HepG2 (cell line): ENCODE results near the gene KRTAP1-5.

ENCODE experiments used
- BORCS8-MEF2B ChIP-seq: sonication (generic); formaldehyde crosslinking; IDR thresholded peaks from 2 replicates; pipeline ENCODE4 v1.8.0; 2022; ENCODE audit warnings: mild to moderate bottlenecking, missing genetic modification reagents
- CCAR2 ChIP-seq: fragments of 200-400 bp; formaldehyde crosslinking; optimal IDR thresholded peaks from 2 replicates; pipeline ENCODE3; 2018; ENCODE audit warnings: low read depth, mild to moderate bottlenecking, low read length, moderate library complexity
- EP300 ChIP-seq, 3 experiments: sonication (generic) in 1 of 3; formaldehyde crosslinking in 1 of 3; IDR thresholded peaks; 2 replicates each; pipeline versions ENCODE4 v1.5.1 to v1.6.1; 2011 to 2020; ENCODE audit warnings: low read depth in 2 of 3, low read length in 2 of 3, borderline replicate concordance in 1 of 3, improper control_type of control experiment in 1 of 3, mild to moderate bottlenecking in 1 of 3, missing genetic modification reagents in 1 of 3, moderate library complexity in 1 of 3
- JUNB ChIP-seq: sonication (generic); formaldehyde crosslinking; IDR thresholded peaks from 2 replicates; pipeline ENCODE4 v1.8.0; 2022; ENCODE audit warnings: missing genetic modification reagents, mild to moderate bottlenecking, borderline replicate concordance
- SPEN ChIP-seq: sonication (generic); formaldehyde crosslinking; IDR thresholded peaks from 2 replicates; pipeline ENCODE4 v1.5.1; 2020; ENCODE audit warnings: low read depth, mild to moderate bottlenecking, missing genetic modification reagents
- ZSCAN21 ChIP-seq: sonication (generic); formaldehyde crosslinking; IDR thresholded peaks from 2 replicates; pipeline ENCODE4 v1.8.0; 2022; ENCODE audit warnings: mild to moderate bottlenecking, missing genetic modification reagents, moderate library complexity, borderline replicate concordance
- TF ChIP-seq, protein P1 (sequence below): sonication (generic); formaldehyde crosslinking; IDR thresholded peaks from 2 replicates; pipeline ENCODE4 v1.4.0; 2020; ENCODE audit warnings: missing genetic modification reagents, mild to moderate bottlenecking, borderline replicate concordance
- TF ChIP-seq, protein P2 (sequence below): sonication (generic); formaldehyde crosslinking; IDR thresholded peaks from 2 replicates; pipeline ENCODE4 v1.5.0; 2020; ENCODE audit warnings: mild to moderate bottlenecking, missing genetic modification reagents, moderate library complexity
- TF ChIP-seq, protein P3 (sequence below): sonication (generic); formaldehyde crosslinking; IDR thresholded peaks from 2 replicates; pipeline ENCODE4 v1.8.1; 2023; ENCODE audit warnings: missing genetic modification reagents, mild to moderate bottlenecking, borderline replicate concordance
- TF ChIP-seq, protein P4 (sequence below): sonication (generic); formaldehyde crosslinking; IDR thresholded peaks from 2 replicates; pipeline ENCODE4 v1.9.0; 2021; ENCODE audit warnings: missing genetic modification reagents, borderline replicate concordance
- TF ChIP-seq, protein P5 (sequence below): sonication (generic); formaldehyde crosslinking; IDR thresholded peaks from 2 replicates; pipeline ENCODE4 v1.5.1; 2020; ENCODE audit warnings: missing genetic modification reagents, mild to moderate bottlenecking, borderline replicate concordance

DNA sequence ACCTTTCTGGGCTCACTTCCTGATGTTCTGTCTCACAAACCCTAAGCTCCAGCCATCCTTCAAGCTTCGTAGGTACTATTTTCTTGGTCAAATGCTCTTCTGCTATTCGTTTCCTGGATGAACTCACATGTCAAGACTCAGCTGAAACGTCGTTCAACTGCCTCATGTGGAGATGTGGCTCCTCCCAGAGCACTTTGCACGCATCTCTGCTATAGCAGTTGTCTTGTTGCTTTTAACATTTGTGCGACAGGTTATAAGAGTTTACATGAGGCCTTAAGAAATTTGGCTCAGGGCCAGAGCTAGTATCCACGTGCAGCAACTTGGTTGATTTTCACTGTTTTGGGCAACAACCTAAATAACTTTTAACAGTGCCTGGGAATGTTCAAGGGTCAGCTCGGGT lies 40.1 kb downstream of the KRTAP1-5 start:
- TF ChIP-seq, protein P1, sequence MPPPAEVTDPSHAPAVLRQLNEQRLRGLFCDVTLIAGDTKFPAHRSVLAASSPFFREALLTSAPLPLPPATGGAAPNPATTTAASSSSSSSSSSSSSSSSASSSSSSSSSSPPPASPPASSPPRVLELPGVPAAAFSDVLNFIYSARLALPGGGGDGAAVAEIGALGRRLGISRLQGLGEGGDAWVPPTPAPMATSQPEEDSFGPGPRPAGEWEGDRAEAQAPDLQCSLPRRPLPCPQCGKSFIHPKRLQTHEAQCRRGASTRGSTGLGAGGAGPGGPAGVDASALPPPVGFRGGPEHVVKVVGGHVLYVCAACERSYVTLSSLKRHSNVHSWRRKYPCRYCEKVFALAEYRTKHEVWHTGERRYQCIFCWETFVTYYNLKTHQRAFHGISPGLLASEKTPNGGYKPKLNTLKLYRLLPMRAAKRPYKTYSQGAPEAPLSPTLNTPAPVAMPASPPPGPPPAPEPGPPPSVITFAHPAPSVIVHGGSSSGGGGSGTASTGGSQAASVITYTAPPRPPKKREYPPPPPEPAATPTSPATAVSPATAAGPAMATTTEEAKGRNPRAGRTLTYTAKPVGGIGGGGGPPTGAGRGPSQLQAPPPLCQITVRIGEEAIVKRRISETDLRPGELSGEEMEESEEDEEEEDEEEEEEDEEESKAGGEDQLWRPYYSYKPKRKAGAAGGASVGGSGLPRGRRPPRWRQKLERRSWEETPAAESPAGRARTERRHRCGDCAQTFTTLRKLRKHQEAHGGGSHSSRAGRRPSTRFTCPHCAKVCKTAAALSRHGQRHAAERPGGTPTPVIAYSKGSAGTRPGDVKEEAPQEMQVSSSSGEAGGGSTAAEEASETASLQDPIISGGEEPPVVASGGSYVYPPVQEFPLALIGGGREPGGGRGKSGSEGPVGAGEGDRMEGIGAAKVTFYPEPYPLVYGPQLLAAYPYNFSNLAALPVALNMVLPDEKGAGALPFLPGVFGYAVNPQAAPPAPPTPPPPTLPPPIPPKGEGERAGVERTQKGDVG, result no peak
- TF ChIP-seq, protein P2, sequence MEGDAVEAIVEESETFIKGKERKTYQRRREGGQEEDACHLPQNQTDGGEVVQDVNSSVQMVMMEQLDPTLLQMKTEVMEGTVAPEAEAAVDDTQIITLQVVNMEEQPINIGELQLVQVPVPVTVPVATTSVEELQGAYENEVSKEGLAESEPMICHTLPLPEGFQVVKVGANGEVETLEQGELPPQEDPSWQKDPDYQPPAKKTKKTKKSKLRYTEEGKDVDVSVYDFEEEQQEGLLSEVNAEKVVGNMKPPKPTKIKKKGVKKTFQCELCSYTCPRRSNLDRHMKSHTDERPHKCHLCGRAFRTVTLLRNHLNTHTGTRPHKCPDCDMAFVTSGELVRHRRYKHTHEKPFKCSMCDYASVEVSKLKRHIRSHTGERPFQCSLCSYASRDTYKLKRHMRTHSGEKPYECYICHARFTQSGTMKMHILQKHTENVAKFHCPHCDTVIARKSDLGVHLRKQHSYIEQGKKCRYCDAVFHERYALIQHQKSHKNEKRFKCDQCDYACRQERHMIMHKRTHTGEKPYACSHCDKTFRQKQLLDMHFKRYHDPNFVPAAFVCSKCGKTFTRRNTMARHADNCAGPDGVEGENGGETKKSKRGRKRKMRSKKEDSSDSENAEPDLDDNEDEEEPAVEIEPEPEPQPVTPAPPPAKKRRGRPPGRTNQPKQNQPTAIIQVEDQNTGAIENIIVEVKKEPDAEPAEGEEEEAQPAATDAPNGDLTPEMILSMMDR, result 0 out of 2 replicates have a peak, but pooled peaks have one; percentile 5
- TF ChIP-seq CCAR2 (no peak), JUNB (CRISPR knock-in tag) (no peak), EP300 (IDR thresholded peaks at IDR 0.05; ENCODE audit: low read depth in 2 of 2, low read length in 2 of 2) (no peak), EP300 (CRISPR knock-in tag; IDR thresholded peaks at IDR 0.05; ENCODE audit: borderline replicate concordance) (no peak), BORCS8-MEF2B (CRISPR knock-in tag) (no peak), ZSCAN21 (CRISPR knock-in tag) (no peak), SPEN (CRISPR knock-in tag) (no peak)
- TF ChIP-seq, protein P3, sequence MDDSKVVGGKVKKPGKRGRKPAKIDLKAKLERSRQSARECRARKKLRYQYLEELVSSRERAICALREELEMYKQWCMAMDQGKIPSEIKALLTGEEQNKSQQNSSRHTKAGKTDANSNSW, result no peak
- TF ChIP-seq, protein P4, sequence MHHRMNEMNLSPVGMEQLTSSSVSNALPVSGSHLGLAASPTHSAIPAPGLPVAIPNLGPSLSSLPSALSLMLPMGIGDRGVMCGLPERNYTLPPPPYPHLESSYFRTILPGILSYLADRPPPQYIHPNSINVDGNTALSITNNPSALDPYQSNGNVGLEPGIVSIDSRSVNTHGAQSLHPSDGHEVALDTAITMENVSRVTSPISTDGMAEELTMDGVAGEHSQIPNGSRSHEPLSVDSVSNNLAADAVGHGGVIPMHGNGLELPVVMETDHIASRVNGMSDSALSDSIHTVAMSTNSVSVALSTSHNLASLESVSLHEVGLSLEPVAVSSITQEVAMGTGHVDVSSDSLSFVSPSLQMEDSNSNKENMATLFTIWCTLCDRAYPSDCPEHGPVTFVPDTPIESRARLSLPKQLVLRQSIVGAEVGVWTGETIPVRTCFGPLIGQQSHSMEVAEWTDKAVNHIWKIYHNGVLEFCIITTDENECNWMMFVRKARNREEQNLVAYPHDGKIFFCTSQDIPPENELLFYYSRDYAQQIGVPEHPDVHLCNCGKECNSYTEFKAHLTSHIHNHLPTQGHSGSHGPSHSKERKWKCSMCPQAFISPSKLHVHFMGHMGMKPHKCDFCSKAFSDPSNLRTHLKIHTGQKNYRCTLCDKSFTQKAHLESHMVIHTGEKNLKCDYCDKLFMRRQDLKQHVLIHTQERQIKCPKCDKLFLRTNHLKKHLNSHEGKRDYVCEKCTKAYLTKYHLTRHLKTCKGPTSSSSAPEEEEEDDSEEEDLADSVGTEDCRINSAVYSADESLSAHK (CRISPR knock-in tag), result no peak
- TF ChIP-seq, protein P5, sequence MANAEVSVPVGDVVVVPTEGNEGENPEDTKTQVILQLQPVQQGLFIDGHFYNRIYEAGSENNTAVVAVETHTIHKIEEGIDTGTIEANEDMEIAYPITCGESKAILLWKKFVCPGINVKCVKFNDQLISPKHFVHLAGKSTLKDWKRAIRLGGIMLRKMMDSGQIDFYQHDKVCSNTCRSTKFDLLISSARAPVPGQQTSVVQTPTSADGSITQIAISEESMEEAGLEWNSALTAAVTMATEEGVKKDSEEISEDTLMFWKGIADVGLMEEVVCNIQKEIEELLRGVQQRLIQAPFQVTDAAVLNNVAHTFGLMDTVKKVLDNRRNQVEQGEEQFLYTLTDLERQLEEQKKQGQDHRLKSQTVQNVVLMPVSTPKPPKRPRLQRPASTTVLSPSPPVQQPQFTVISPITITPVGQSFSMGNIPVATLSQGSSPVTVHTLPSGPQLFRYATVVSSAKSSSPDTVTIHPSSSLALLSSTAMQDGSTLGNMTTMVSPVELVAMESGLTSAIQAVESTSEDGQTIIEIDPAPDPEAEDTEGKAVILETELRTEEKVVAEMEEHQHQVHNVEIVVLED, result no peak
